ENCODE measurements around the gene VSTM2L. TPM values are rescaled to one million over a fixed set of nuclear protein-coding genes. Genes with fewer than 3 reads are reported as not detected.

Gene VSTM2L
- total and polyA plus RNA-seq, 4 donors, result 8.0 to 71.6 (median 31.4) TPM

GRCh38 chr20:37933786-37934633 lies 31.1 kb downstream of the VSTM2L start:
- H3K9ac ChIP-seq (ENCODE audit: insufficient read depth in 1 of 2, low read length in 2 of 2), result no peak overlapping the region
- 88 to 89% methylated on average over 15 of the region's 15 CpGs for WGBS, 2 donors
- H3K4me3 ChIP-seq, result no peak overlapping the region
- DNase-seq (no peak), ATAC-seq (ENCODE audit: insufficient read depth, low FRiP score) (no peak)
- no peaks in the 10 kb centered on the region for H3K9me3 ChIP-seq (ENCODE audit: control insufficient read depth in 4 of 4, insufficient read depth in 3 of 4, low read length in 3 of 4)
- H3K4me1 ChIP-seq (ENCODE audit: control insufficient read depth in 5 of 5, insufficient read depth in 5 of 5, low read length in 5 of 5), result no peaks in the 10 kb centered on the region
- no peak for TF ChIP-seq CTCF (IDR thresholded peaks at IDR 0.05; ENCODE audit: control extremely low read depth, extremely low read depth)
- H3K27me3 ChIP-seq (ENCODE audit: control insufficient read depth in 3 of 3, insufficient read depth in 3 of 3, low read length in 2 of 3), result peaks cover 0 to 2% (median 0%) of the 10 kb centered on the region in 3 donors
- H3K27ac ChIP-seq (ENCODE audit: low read depth in 1 of 2, low read length in 1 of 2), result no peak overlapping the region
- H3K36me3 ChIP-seq (ENCODE audit: control insufficient read depth in 4 of 4, insufficient read depth in 4 of 4, low read length in 4 of 4), result no peaks in the 10 kb centered on the region

GRCh38 chr20:37934634-37935375 lies 31.9 kb downstream of the VSTM2L start:
- peaks cover 0 to 2% (median 0%) of the 10 kb centered on the region in 3 donors for H3K27me3 ChIP-seq (ENCODE audit: control insufficient read depth in 3 of 3, insufficient read depth in 3 of 3, low read length in 2 of 3)
- H3K27ac ChIP-seq (ENCODE audit: low read depth in 1 of 2, low read length in 1 of 2), result no peak overlapping the region
- DNase-seq (no peak), ATAC-seq (ENCODE audit: insufficient read depth, low FRiP score) (no peak)
- 87 to 91% methylated on average over 14 of the region's 14 CpGs for WGBS, 2 donors
- TF ChIP-seq CTCF (IDR thresholded peaks at IDR 0.05; ENCODE audit: control extremely low read depth, extremely low read depth), result no peak
- no peak overlapping the region for H3K9ac ChIP-seq (ENCODE audit: insufficient read depth in 1 of 2, low read length in 2 of 2)
- no peaks in the 10 kb centered on the region for H3K9me3 ChIP-seq (ENCODE audit: control insufficient read depth in 4 of 4, insufficient read depth in 3 of 4, low read length in 3 of 4)
- no peaks in the 10 kb centered on the region for H3K36me3 ChIP-seq (ENCODE audit: control insufficient read depth in 4 of 4, insufficient read depth in 4 of 4, low read length in 4 of 4)
- no peak overlapping the region for H3K4me3 ChIP-seq
- H3K4me1 ChIP-seq (ENCODE audit: control insufficient read depth in 5 of 5, insufficient read depth in 5 of 5, low read length in 5 of 5), result no peaks in the 10 kb centered on the region

- H3K4me1 ChIP-seq (ENCODE audit: control insufficient read depth in 5 of 5, insufficient read depth in 5 of 5, low read length in 5 of 5), result no peaks in the 10 kb centered on the region
- H3K27ac ChIP-seq (ENCODE audit: low read depth in 1 of 2, low read length in 1 of 2), result no peak overlapping the region
- no peak for ATAC-seq (ENCODE audit: insufficient read depth, low FRiP score)
- WGBS, 2 donors, result 55 to 59% methylated on average over 7 of the region's 7 CpGs
- H3K27me3 ChIP-seq (ENCODE audit: control insufficient read depth in 3 of 3, insufficient read depth in 3 of 3, low read length in 2 of 3), result no peaks in the 10 kb centered on the region
- no peaks in the 10 kb centered on the region for H3K36me3 ChIP-seq (ENCODE audit: control insufficient read depth in 4 of 4, insufficient read depth in 4 of 4, low read length in 4 of 4)
- TF ChIP-seq CTCF (IDR thresholded peaks at IDR 0.05; ENCODE audit: control extremely low read depth, extremely low read depth), result no peak
- H3K9ac ChIP-seq (ENCODE audit: insufficient read depth in 1 of 2, low read length in 2 of 2), result no peak overlapping the region
- H3K9me3 ChIP-seq (ENCODE audit: control insufficient read depth in 4 of 4, insufficient read depth in 3 of 4, low read length in 3 of 4), result no peaks in the 10 kb centered on the region
- H3K4me3 ChIP-seq, result no peak overlapping the region
- peak; percentile 40 to 65 (median 41) for DNase-seq
Measured at GRCh38 chr20:37935435-37935834, 32.5 kb downstream of the VSTM2L start.
